ENCODE measurements around the gene MAN1C1. TPM values are rescaled to one million over a fixed set of nuclear protein-coding genes. Genes with fewer than 3 reads are reported as not detected.

MAN1C1 gene
- total RNA-seq, 2 donors from 2014 or later: 11.0 to 14.8 TPM

- intact Hi-C loops (cut with DNase I): no loop called here
- ATAC-seq (no peak), DNase-seq (no peak)
Measured at GRCh38 chr1:25756215-25756614, 139.6 kb downstream of the MAN1C1 start.

- ATAC-seq (no peak), DNase-seq (no peak)
- intact Hi-C loops (cut with DNase I): no loop called here
Measured at GRCh38 chr1:25757151-25757845, 140.7 kb downstream of the MAN1C1 start.

DNA sequence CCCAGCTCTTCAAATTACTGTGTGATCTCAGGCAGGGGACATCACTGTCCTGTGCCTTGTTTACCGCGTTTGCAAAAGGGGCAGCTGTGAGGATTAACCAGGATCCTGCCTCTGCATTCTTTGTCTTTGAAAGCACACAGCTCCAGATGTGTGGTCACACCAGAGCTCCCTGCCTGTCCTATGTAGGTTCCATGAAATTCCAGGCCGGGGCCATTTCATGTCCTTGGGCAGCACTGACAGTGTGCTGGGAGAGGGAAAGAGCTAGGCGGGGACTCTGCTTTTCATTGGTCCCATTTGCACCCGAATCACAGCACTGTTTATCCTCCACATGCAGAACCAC, 141.2 kb downstream of the MAN1C1 start:
- ATAC-seq (no peak), DNase-seq (no peak)
- intact Hi-C loops (cut with DNase I): no loop called here

DNA sequence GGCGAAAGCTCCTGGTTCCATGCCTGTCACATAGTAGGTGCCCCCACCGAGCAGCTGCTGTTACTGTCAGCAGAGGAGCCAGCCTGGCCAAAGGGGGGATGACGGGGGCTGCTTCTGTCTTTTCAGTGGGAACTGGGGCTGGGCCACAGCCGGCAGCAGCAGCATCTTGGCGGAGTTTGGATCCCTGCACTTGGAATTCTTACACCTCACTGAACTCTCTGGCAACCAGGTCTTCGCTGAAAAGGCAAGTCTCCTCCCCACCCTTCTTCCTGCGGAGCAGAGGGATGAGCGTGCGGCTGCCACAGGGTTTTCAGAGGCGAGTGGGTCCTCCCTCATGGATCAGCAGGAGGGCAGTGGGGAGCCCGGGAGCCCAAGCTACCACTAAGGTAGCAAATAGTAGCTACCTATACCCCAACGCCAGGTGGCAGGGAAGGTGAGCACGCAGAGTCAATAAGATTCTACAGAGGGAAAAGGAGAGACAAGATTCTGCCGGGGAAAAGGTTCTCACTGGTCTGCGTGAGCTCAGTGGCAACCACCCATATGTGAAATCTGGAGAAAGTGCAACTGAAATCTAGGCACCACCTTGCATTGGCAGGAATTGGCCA, 142.0 kb downstream of the MAN1C1 start:
- DNase-seq: no peak
- intact Hi-C loops (cut with DNase I): no loop called here
- ATAC-seq: no peak

- ATAC-seq (no peak), DNase-seq (no peak)
- intact Hi-C loops (cut with DNase I): no loop called here
Measured at GRCh38 chr1:25760122-25760719, 143.6 kb downstream of the MAN1C1 start.

- ATAC-seq: no peak
- intact Hi-C loops (cut with DNase I): no loop called here
- no peak for DNase-seq
Measured at GRCh38 chr1:25760871-25761270, 144.3 kb downstream of the MAN1C1 start.

GRCh38 chr1:25763493-25763892, 146.9 kb downstream of the MAN1C1 start:
- ATAC-seq (peak in 1 of 2 donors; percentile 24), DNase-seq (no peak)
- intact Hi-C loops (cut with DNase I): no loop called here

GRCh38 chr1:25765136-25765922, 148.7 kb downstream of the MAN1C1 start:
- intact Hi-C loops (cut with DNase I): no loop called here
- DNase-seq: no peak
- ATAC-seq: no peak

GRCh38 chr1:25765923-25766589, 149.5 kb downstream of the MAN1C1 start:
- ATAC-seq (no peak), DNase-seq (no peak)
- intact Hi-C loops (cut with DNase I): no loop called here

DNA sequence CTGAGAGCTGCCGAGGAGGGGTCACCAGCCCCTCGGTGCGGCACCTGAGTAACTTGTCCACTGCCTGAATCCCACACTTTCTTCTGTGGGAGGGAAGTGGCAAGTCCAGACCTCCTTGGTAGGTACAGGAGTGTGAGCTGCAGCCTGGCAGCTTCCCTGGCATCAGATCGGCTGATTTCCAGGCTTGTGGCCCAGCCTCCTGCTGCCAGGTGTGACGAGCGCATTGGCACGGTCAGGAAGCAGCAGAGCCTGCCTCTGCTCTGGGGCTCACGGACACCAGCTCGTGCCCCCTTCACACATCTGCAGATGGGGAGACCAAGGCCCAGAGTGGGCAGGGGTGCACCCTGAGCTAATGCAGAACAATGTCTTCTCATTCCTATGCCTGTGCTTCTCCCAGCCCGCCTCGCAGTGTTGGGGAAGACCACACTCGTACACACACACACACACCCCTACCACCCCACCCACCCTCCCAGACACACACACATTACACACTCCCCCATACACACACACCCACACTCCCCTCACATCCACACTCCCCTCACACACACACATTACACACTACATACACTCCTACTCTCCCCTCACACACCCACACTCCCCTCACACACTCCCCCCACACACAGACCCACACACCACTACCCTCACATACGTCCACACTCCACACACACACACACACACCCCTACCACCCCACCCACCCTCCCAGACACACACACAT, 150.3 kb downstream of the MAN1C1 start:
- intact Hi-C loops (cut with DNase I): no loop called here
- no peak for DNase-seq
- peak in 1 of 2 donors; percentile 26 for ATAC-seq

- DNase-seq (no peak), ATAC-seq (no peak)
- intact Hi-C loops (cut with DNase I): no loop called here
Measured at GRCh38 chr1:25767437-25767770, 150.8 kb downstream of the MAN1C1 start.

GRCh38 chr1:25768999-25769398, 152.4 kb downstream of the MAN1C1 start:
- intact Hi-C loops (cut with DNase I): no loop called here
- DNase-seq (no peak), ATAC-seq (no peak)

DNA sequence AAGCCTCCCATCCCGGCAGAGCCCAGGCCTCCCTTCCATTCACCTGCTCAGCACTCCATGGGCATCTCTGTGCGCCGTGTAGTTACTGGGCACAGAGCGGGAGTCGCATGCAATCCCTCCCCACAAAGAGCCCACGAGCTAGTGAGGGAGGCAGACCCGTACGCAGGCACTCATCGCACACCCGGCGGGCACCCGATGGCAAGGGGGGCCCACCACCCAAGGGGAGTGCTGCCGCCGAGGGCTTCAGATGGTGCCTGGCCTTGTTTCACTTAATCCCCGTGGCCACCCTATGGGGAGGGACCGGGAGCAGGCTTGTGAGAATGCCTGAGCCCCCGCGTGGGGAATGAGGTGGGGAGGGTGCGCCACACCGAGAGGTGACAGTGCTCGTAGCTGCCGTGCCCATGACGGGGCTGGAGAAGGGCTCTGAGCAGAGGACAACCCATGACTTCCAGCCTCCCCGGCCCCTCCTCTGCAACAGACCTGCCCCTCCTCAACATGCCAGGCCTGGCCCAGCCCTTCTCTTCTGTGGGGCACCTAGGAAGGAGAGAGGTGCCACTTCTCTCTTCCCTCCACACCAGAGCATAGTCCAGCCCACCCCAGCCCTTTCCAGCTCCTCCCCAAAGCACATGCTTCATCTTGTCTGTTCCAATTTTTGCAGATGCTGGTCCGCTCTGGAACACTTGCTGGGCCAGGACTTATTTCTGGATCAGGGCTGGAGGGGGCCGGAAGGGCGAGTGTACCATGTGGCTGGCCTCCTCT, 153.2 kb downstream of the MAN1C1 start:
- intact Hi-C loops (cut with DNase I): no loop called here
- peak in 1 of 2 donors; percentile 4 for ATAC-seq

GRCh38 chr1:25770541-25771220, 154.1 kb downstream of the MAN1C1 start:
- intact Hi-C loops (cut with DNase I): no loop called here
- ATAC-seq: peak in 1 of 2 donors; percentile 56
- no peak for DNase-seq

More for the DNA sequence above, 153.2 kb downstream of the MAN1C1 start:
- no peak for DNase-seq

DNA sequence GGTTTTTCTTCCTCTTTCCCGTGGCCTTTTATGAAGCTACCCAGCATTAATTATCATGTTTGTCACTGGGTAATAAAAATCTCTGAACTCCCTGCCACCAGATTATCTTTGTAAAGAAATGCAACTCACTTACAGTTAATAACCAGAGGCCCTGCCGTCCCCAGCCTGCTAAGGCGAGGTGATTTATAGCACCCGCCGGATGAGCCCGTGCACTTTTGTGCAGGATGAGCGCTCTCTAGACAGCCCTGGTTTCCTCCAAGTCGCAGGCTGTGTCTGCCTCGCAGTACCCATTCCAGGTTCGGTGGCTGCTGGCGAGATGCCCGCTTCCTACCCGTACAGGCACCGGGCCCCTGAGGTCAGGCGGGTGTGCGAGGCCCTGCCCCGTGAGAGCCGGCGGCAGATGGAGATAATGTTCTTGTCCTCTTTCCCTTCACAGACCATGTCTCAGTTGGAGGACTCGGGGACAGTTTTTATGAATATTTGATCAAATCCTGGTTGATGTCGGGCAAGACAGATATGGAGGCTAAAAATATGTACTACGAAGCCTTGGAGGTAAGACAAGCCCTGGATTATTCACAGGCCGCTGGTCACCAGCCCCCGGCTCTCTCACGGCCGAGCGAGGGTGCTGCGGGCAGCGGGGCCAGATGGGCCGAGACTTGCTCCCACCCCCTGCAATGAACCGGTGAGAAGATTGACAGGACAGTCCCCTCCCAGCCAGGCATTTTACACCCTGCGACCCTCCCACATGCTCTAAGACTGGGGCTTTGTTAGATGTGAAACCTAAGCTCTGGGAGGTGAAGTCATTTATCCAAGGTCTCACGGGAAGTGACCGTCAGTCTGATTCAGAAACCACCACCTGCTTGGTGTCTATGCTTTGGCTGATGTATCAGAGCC, 154.9 kb downstream of the MAN1C1 start:
- intact Hi-C loops (cut with DNase I): no loop called here
- peak; percentile 8 to 40 for ATAC-seq

DNA sequence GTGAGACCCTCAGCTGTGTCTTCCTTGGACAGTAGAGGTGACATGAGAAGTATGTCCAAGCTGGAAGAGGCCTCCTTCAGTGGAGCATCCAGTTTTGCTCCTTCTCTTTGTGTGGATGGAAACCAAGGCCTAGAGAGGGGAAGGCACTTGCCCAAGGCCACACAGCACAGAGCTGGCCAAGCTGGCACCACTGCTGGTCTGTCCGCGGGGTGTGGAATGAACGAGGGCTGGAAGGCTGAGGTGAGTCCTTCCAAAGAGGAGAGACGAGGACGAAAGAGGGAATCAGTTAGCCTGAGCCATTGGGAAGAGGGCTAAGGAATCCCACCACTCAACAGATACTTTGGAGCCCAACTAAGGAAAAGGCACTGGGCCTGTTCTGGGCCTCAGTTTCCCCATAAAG, 155.6 kb downstream of the MAN1C1 start:
- intact Hi-C loops (cut with DNase I): no loop called here
- DNase-seq (no peak), ATAC-seq (no peak)

More for the DNA sequence above, 154.9 kb downstream of the MAN1C1 start:
- DNase-seq: peak; percentile 54

Measured in left cardiac atrium (tissue), 4 donors.